ENCODE results near the gene DEPP1. TPM values are rescaled to one million over a fixed set of nuclear protein-coding genes. Genes with fewer than 3 reads are reported as not detected.

Gene DEPP1
- total and polyA plus RNA-seq, 9 donors = 12.5 to 44.6 (median 26.0) TPM

Other genes starting within 250 kb of the DEPP1 start
- 0.04 TPM for gene TMEM72, start 67.5 kb downstream of the DEPP1 start, total RNA-seq
- under 1 TPM in 7 of 8 donors, not detected in 1; 0.08 to 0.16 (median 0.12) TPM for gene TMEM72, start 67.5 kb downstream of the DEPP1 start, polyA plus RNA-seq (ENCODE audit: insufficient read depth in 1 of 8, insufficient read length in 8 of 8, low replicate concordance in 1 of 8)
- gene RASSF4, start 19.0 kb downstream of the DEPP1 start, total RNA-seq = 53.0 TPM
- 10 to 100 TPM; 59.1 to 79.9 (median 69.4) TPM for gene RASSF4, start 19.0 kb downstream of the DEPP1 start, polyA plus RNA-seq (ENCODE audit: insufficient read depth in 1 of 8, insufficient read length in 8 of 8, low replicate concordance in 1 of 8)
- gene ZNF22, start 22.1 kb upstream of the DEPP1 start, total RNA-seq = 44.3 TPM
- gene ZNF22, start 22.1 kb upstream of the DEPP1 start, polyA plus RNA-seq (ENCODE audit: insufficient read depth in 1 of 8, insufficient read length in 8 of 8, low replicate concordance in 1 of 8) = 10 to 100 TPM; 45.1 to 57.8 (median 50.5) TPM